OCI-LY1 (cell line): Measurements from ENCODE around the gene CFAP65.

ENCODE experiments used
- CTCF ChIP-seq: fragments of 200-600 bp; sonication (generic), shearing (Covaris generic); IDR thresholded peaks from 2 replicates; pipeline ENCODE4 v1.5.1; 2017; ENCODE audit warnings: mild to moderate bottlenecking, antibody characterized with exemption, low read length, moderate library complexity, mixed read lengths
- EZH2 ChIP-seq: fragments of 200-600 bp; sonication (generic), shearing (Covaris generic); IDR thresholded peaks from 2 replicates; pipeline ENCODE4 v1.8.0; 2017; ENCODE audit warnings: borderline replicate concordance, mixed run types, mild to moderate bottlenecking, antibody characterized with exemption, low read length, moderate library complexity, mixed read lengths

GRCh38 chr2:218954541-218955300, 86.6 kb downstream of the CFAP65 start:
- TF ChIP-seq EZH2 (no peak), CTCF (no peak)
